Hematopoietic multipotent progenitor cell (in vitro differentiated cells): ENCODE data around the gene GPRASP2. TPM values are rescaled to one million over a fixed set of nuclear protein-coding genes. Genes with fewer than 3 reads are reported as not detected.

Experiments used
- DNase-seq, 3 donors: peaks; one replicate each; pipeline ENCODE4 v3.0.0-alpha.2; 2011 to 2015; ENCODE audit warnings: low read depth in 2 of 3, low spot score in 2 of 3
- small RNA-seq: library from RNA; depleted of rRNA; stranded (forward); fragments of <200 nt; gene quantifications from one replicate; pipeline ENCODE3, GENCODE V24; 2012
- total RNA-seq: library from RNA; depleted of rRNA; stranded (reverse); fragments of >200 nt; gene quantifications from one replicate; pipeline ENCODE4 v1.2.3, GENCODE V29; 2012

GPRASP2 gene
- total RNA-seq, 1 donor: 3.8 TPM

DNA sequence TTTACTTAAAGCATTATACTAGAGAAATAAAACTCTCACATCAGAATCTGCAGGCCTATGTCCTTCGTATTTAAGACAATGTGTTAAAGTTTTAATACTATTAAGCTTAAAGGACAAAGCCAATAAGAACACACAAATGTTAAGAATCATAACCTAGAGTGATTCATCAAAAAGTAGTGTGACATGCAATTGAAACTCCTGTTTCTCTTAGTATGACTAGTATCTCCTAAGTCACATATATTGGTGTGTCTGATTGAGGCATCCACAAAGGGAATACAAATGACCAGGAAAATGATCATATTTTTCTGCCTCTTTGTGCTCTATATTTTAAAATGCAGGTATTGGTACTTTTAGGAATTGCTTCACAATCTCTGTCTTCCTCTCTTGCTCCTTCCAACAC, 32.1 kb downstream of the GPRASP2 start:
- DNase-seq: no peak

- no peak for DNase-seq
Measured at GRCh38 chrX:102745513-102745856, 33.2 kb downstream of the GPRASP2 start.

- DNase-seq: peak in 1 of 3 donors; percentile 28
Measured at GRCh38 chrX:102745857-102746584, 33.8 kb downstream of the GPRASP2 start.

GRCh38 chrX:102765217-102765616, 53.0 kb downstream of the GPRASP2 start:
- no peak for DNase-seq

DNA sequence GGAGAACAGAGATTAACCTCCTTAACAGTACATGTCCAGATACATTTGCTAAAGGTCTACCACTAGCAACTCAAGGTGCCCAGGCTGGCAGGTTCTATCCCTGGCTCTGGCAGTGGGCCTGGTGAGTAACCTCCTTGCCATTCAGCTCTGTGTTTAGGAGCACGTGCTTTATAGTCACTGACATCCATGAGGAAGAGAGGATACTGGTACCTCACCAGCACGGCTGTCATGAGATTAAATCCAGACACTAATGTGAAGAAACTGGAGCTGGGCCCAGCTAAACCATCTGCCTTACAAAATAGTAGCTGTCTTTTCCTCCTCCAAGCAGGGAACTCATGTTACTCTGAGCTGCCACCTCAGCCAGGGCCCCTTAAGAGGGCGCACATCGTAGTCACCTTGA, 53.6 kb downstream of the GPRASP2 start:
- DNase-seq: no peak

DNA sequence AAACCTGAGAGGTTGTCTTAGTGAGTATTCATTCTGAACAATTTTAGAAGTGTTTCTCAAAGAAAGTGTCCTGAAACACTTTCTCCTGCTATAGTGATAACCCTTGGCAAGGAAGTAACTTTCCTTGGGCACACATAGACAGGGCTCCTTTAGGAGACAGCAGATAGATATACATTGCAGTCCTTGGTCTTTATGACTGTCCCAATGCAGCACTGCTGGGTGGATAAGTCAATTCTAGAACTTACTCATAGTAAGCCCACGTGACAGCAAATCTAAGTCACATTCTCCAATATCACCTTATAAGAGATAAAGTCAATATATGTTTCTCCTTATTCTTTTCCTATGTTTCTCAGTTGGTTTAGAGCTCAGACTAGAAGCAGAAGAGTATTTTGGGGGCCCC, 55.0 kb downstream of the GPRASP2 start:
- DNase-seq: no peak

Small RNAs within 50 kb of the gene (small RNA-seq; reads per million reads assigned to genes)
- gene RNU6-589P: not detected

Other genes starting within 250 kb of the GPRASP2 start
- not detected for gene TCP11X2, start 240.6 kb upstream of the GPRASP2 start, total RNA-seq
- gene TMSB15A, start 195.7 kb upstream of the GPRASP2 start, total RNA-seq: under 0.01 TPM
- 17.8 TPM for gene ARMCX5, start 112.9 kb upstream of the GPRASP2 start, total RNA-seq
- gene GPRASP1, start 61.0 kb upstream of the GPRASP2 start, total RNA-seq: 3.5 TPM
- 1.6 TPM for gene GPRASP3, start 8.3 kb downstream of the GPRASP2 start, total RNA-seq
- 1.3 TPM for gene RAB40AL, start 224.8 kb downstream of the GPRASP2 start, total RNA-seq